ENCODE measurements around the gene ZNF516.

The ZNF516 gene

DNA sequence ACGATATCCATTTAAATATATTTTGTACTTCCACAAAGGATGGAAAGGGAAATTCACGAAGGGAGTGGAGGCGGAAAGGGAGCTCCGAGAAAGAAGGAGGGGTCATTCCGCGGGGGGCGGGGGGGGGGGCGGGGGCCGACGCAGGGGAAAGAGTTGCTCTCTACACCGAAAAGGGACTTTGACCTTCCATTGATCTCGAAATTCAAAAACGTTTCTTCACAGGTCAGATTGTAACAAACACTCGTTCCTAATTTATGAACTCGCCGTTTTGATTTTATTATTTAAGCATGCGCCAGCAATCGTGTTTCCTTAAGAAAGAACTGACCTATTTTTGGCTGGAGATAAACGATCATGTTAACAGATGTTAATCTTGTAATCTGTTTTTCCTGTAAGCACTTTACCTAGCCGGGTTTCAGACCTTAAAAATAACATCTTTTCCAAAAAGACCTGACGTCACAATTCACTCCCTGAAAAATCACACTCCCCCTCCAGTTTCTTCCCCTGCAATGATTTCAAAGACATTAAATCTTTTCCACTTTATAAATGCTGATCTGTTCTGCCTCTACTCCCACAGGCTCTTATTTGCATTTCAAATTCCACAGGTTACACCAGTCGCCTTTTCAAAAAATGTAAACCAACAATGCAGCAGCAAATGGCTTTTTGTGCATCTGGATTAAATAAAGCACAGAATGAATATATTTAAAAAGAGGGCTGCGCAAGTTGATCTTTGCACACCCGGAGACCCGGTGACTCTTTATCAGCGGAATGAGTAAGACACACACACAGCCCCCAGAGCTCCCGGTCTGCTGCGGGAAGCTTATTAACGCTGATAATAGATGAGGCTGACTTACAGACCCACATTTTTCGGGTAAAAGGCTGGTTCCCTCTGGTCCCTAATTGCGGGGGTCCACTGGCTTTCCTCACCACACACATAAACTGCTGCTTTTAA is 1.6 kb downstream of the ZNF516 start (continued):
- TF ChIP-seq, protein P1, sequence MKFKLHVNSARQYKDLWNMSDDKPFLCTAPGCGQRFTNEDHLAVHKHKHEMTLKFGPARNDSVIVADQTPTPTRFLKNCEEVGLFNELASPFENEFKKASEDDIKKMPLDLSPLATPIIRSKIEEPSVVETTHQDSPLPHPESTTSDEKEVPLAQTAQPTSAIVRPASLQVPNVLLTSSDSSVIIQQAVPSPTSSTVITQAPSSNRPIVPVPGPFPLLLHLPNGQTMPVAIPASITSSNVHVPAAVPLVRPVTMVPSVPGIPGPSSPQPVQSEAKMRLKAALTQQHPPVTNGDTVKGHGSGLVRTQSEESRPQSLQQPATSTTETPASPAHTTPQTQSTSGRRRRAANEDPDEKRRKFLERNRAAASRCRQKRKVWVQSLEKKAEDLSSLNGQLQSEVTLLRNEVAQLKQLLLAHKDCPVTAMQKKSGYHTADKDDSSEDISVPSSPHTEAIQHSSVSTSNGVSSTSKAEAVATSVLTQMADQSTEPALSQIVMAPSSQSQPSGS (tag by site-specific recombination; IDR thresholded peaks at IDR 0.05; ENCODE audit: low read depth), result peak; percentile 75
- TF ChIP-seq BCL11B (tag by site-specific recombination; IDR thresholded peaks at IDR 0.05; ENCODE audit: low read depth), result no peak
- TF ChIP-seq ZNF335 (tag by site-specific recombination; conservative IDR thresholded peaks at IDR 0.05), result 0 out of 2 replicates have a peak, but pooled peaks have one; percentile 28

GRCh38 chr18:76492669-76493212 is 2.3 kb downstream of the ZNF516 start:
- Histone ChIP-seq H3K4me3 (ENCODE audit: low read depth, low read length) (peak overlapping the region; percentile 48), H3K4me1 (ENCODE audit: control insufficient read depth, insufficient read depth, low read length) (peaks cover 30% of the 10 kb centered on the region), H3K36me3 (ENCODE audit: control insufficient read depth in 2 of 2, insufficient read depth in 1 of 2, low read length in 2 of 2) (no peaks in the 10 kb centered on the region), H3K27ac (ENCODE audit: extremely low read depth, low read depth, low read length) (peak overlapping the region; percentile 83), H3K9me3 (ENCODE audit: control insufficient read depth, insufficient read depth, low read depth, low read length) (no peaks in the 10 kb centered on the region)
- ChIA-PET CTCF (interaction anchor here (0.7 kb wide), 1 partner anchor 192 kb away, joined by 3 read pairs; no protein-coding TSS in a partner anchor), POLR2A (interaction anchor here (0.8 to 1.9 kb wide), 6 partner anchors 10 to 94 kb away, joined by 3 to 5 read pairs (median 4); no protein-coding TSS in a partner anchor)
- TF ChIP-seq MZF1 (tag by site-specific recombination; IDR thresholded peaks at IDR 0.05; ENCODE audit: borderline replicate concordance) (peak; percentile 84; the same call in 1 of the 2 replicates), ZNF214 (tag by site-specific recombination; IDR thresholded peaks at IDR 0.05; ENCODE audit: borderline replicate concordance) (no peak), ZNF266 (tag by site-specific recombination; IDR thresholded peaks at IDR 0.05; ENCODE audit: low read depth) (no peak), SETDB1 (IDR thresholded peaks at IDR 0.05; ENCODE audit: insufficient read length, low read length) (no peak), ZNF510 (tag by site-specific recombination; IDR thresholded peaks at IDR 0.05; ENCODE audit: insufficient replicate concordance) (no peak), ZNF302 (tag by site-specific recombination; IDR thresholded peaks at IDR 0.05; ENCODE audit: low read depth) (no peak), ZNF391 (tag by site-specific recombination; IDR thresholded peaks at IDR 0.05; ENCODE audit: borderline replicate concordance, low read depth) (no peak), ZXDB (tag by site-specific recombination; IDR thresholded peaks at IDR 0.05) (peak; percentile 77), YY1 (tag by site-specific recombination; IDR thresholded peaks at IDR 0.05) (no peak), ZSCAN18 (tag by site-specific recombination; IDR thresholded peaks at IDR 0.05) (no peak), OVOL3 (tag by site-specific recombination; IDR thresholded peaks at IDR 0.05) (no peak), BCL11A (tag by site-specific recombination; IDR thresholded peaks at IDR 0.05; ENCODE audit: low read depth) (no peak), PRDM1 (tag by site-specific recombination; IDR thresholded peaks at IDR 0.05) (0 out of 2 replicates have a peak, but pooled peaks have one; percentile 2), ZNF16 (tag by site-specific recombination; IDR thresholded peaks at IDR 0.05; ENCODE audit: low read depth) (no peak), ZNF311 (tag by site-specific recombination; IDR thresholded peaks at IDR 0.05; ENCODE audit: borderline replicate concordance) (no peak), ZNF629 (tag by site-specific recombination; IDR thresholded peaks at IDR 0.05) (no peak), ZNF335 (tag by site-specific recombination; conservative IDR thresholded peaks at IDR 0.05) (no peak), ZNF610 (tag by site-specific recombination; IDR thresholded peaks at IDR 0.05; ENCODE audit: borderline replicate concordance) (no peak), ZSCAN16 (tag by site-specific recombination; IDR thresholded peaks at IDR 0.05) (no peak), ZNF10 (tag by site-specific recombination; IDR thresholded peaks at IDR 0.05) (no peak), SALL2 (tag by site-specific recombination; IDR thresholded peaks at IDR 0.05; ENCODE audit: borderline replicate concordance) (no peak), TRIM28 (IDR thresholded peaks at IDR 0.05; ENCODE audit: borderline replicate concordance, low read length) (no peak), ZNF600 (tag by site-specific recombination; IDR thresholded peaks at IDR 0.05) (no peak), GLI2 (tag by site-specific recombination; IDR thresholded peaks at IDR 0.05; ENCODE audit: borderline replicate concordance, low read depth) (no peak)
- TF ChIP-seq, protein P2, sequence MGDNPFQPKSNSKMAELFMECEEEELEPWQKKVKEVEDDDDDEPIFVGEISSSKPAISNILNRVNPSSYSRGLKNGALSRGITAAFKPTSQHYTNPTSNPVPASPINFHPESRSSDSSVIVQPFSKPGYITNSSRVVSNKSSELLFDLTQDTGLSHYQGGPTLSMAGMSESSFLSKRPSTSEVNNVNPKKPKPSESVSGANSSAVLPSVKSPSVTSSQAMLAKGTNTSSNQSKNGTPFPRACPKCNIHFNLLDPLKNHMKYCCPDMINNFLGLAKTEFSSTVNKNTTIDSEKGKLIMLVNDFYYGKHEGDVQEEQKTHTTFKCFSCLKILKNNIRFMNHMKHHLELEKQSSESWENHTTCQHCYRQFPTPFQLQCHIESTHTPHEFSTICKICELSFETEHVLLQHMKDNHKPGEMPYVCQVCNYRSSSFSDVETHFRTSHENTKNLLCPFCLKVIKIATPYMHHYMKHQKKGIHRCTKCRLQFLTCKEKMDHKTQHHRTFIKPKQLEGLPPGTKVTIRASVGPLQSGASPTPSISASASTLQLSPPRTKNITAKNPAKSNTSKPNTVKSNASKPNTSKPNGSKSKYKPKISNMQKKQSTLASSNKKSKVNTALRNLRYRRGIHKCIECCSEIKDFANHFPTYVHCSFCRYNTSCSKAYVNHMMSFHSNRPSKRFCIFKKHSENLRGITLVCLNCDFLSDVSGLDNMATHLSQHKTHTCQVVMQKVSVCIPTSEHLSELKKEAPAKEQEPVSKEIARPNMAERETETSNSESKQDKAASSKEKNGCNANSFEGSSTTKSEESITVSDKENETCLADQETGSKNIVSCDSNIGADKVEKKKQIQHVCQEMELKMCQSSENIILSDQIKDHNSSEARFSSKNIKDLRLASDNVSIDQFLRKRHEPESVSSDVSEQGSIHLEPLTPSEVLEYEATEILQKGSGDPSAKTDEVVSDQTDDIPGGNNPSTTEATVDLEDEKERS (tag by site-specific recombination; IDR thresholded peaks at IDR 0.05), result no peak
- TF ChIP-seq, protein P3, sequence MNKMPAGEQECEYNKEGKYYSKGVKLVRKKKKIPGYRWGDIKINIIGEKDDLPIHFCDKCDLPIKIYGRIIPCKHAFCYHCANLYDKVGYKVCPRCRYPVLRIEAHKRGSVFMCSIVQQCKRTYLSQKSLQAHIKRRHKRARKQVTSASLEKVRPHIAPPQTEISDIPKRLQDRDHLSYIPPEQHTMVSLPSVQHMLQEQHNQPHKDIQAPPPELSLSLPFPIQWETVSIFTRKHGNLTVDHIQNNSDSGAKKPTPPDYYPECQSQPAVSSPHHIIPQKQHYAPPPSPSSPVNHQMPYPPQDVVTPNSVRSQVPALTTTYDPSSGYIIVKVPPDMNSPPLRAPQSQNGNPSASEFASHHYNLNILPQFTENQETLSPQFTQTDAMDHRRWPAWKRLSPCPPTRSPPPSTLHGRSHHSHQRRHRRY (tag by site-specific recombination; IDR thresholded peaks at IDR 0.05), result no peak

Data from HEK293 (cell line).